OCI-LY3 (cell line): ENCODE measurements around the gene AMFR.

ENCODE experiments used
- H2AFZ ChIP-seq: fragments of 200-600, 300-600 bp; shearing (Covaris generic); 2 replicates; pipeline ENCODE4 v1.6.0; 2014; ENCODE audit warnings: antibody characterized with exemption, low read depth, low read length
- H3K27ac ChIP-seq: fragments of 200-600, 300-600 bp; sonication (generic); 2 replicates; pipeline ENCODE4 v1.5.1; 2014; ENCODE audit warnings: mild to moderate bottlenecking, low read length, moderate library complexity, mixed read lengths
- H3K27me3 ChIP-seq: fragments of 200-600, 300-600 bp; sonication (generic); 2 replicates; pipeline ENCODE4 v1.6.1; 2014; ENCODE audit warnings: low read depth, low read length, mixed read lengths
- H3K36me3 ChIP-seq: fragments of 200-600, 300-600 bp; sonication (generic); replicated peaks from 2 replicates; pipeline ENCODE3; 2014; ENCODE audit warnings: low read depth, low read length, mixed read lengths
- H3K4me1 ChIP-seq: fragments of 300-600, 200-600 bp; sonication (generic); 2 replicates; pipeline ENCODE4 v1.6.1; 2014; ENCODE audit warnings: low read length, mixed read lengths
- H3K4me2 ChIP-seq: fragments of 200-600, 300-600 bp; sonication (generic); 2 replicates; pipeline ENCODE4 v1.6.1; 2014; ENCODE audit warnings: low read length, mixed read lengths
- H3K4me3 ChIP-seq: fragments of 300-600, 200-600 bp; sonication (generic); 2 replicates; pipeline ENCODE4 v1.5.1; 2014; ENCODE audit warnings: antibody characterized with exemption, mild to moderate bottlenecking, low read length, moderate library complexity
- H3K79me2 ChIP-seq: fragments of 300-600, 200-600 bp; shearing (Covaris generic); 2 replicates; pipeline ENCODE4 v1.6.1; 2014; ENCODE audit warnings: mild to moderate bottlenecking, low read length, mixed read lengths
- H3K9ac ChIP-seq: fragments of 300-600, 200-600 bp; shearing (Covaris generic); 2 replicates; pipeline ENCODE4 v1.6.0; 2014; ENCODE audit warnings: mild to moderate bottlenecking, low read length, moderate library complexity
- H3K9me3 ChIP-seq: fragments of 200-600, 300-600 bp; shearing (Covaris generic); 2 replicates; pipeline ENCODE4 v1.6.1; 2014; ENCODE audit warnings: low read length, mixed read lengths; ENCODE audit not compliant: insufficient read depth
- H4K20me1 ChIP-seq: fragments of 200-600, 300-600 bp; sonication (generic); 2 replicates; pipeline ENCODE4 v1.6.1; 2016; ENCODE audit warnings: low read length, mixed read lengths; ENCODE audit not compliant: insufficient read depth
- EZH2phosphoT487 ChIP-seq: fragments of 200-600 bp; shearing (Covaris generic); IDR thresholded peaks from 2 replicates; pipeline ENCODE4 v1.6.1; 2018; ENCODE audit warnings: antibody characterized with exemption, mixed run types, low read depth
- TF ChIP-seq, protein P1 (sequence below): fragments of 200-600, 300-600 bp; sonication (generic); IDR thresholded peaks from 2 replicates; pipeline ENCODE4 v1.5.1; 2014; ENCODE audit warnings: antibody characterized with exemption, low read length, low read depth

AMFR gene

GRCh38 chr16:56468800-56469199, 43.5 kb upstream of the AMFR start:
- Histone ChIP-seq H3K79me2 (no peaks in the 10 kb centered on the region), H3K4me3 (no peak overlapping the region), H3K27me3 (no peaks in the 10 kb centered on the region), H3K27ac (no peak overlapping the region), H3K36me3 (peaks cover 62% of the 10 kb centered on the region), H3K9ac (no peak overlapping the region), H3K4me2 (no peak overlapping the region), H3K4me1 (no peaks in the 10 kb centered on the region), H4K20me1 (no peaks in the 10 kb centered on the region), H3K9me3 (no peaks in the 10 kb centered on the region), H2AFZ (no peak overlapping the region)
- TF ChIP-seq EZH2phosphoT487: no peak
- TF ChIP-seq, protein P1, sequence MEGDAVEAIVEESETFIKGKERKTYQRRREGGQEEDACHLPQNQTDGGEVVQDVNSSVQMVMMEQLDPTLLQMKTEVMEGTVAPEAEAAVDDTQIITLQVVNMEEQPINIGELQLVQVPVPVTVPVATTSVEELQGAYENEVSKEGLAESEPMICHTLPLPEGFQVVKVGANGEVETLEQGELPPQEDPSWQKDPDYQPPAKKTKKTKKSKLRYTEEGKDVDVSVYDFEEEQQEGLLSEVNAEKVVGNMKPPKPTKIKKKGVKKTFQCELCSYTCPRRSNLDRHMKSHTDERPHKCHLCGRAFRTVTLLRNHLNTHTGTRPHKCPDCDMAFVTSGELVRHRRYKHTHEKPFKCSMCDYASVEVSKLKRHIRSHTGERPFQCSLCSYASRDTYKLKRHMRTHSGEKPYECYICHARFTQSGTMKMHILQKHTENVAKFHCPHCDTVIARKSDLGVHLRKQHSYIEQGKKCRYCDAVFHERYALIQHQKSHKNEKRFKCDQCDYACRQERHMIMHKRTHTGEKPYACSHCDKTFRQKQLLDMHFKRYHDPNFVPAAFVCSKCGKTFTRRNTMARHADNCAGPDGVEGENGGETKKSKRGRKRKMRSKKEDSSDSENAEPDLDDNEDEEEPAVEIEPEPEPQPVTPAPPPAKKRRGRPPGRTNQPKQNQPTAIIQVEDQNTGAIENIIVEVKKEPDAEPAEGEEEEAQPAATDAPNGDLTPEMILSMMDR: no peak

GRCh38 chr16:56466344-56466743, 41.0 kb upstream of the AMFR start:
- TF ChIP-seq EZH2phosphoT487: no peak
- TF ChIP-seq, protein P1: no peak
- no peaks in the 10 kb centered on the region for H3K9me3 ChIP-seq
- H3K4me3 ChIP-seq: no peak overlapping the region
- H3K79me2 ChIP-seq: no peaks in the 10 kb centered on the region
- no peaks in the 10 kb centered on the region for H3K4me1 ChIP-seq
- no peak overlapping the region for H2AFZ ChIP-seq
- no peaks in the 10 kb centered on the region for H3K27me3 ChIP-seq
- H3K27ac ChIP-seq: no peak overlapping the region
- peaks cover 57% of the 10 kb centered on the region for H3K36me3 ChIP-seq
- no peaks in the 10 kb centered on the region for H4K20me1 ChIP-seq
- no peak overlapping the region for H3K4me2 ChIP-seq
- no peak overlapping the region for H3K9ac ChIP-seq

DNA sequence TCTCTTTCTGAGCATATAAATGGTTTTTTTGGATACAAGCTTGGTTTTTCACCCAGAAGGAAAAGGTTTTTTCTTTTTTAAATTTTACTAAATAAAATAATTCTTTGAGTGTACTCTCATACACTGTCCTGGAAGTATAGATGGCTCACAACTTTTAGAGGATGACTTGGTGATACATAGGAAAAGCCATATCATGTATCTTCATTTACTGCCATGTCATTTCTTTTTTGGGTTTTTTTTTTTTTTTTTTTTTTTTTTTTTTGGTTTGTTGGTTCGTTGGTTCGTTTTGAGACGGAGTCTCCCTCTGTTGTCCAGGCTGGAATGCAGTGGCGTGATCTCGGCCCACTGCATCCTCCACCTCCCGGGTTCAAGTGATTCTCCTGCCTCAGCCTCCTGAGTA, 37.8 kb upstream of the AMFR start:
- Histone ChIP-seq H2AFZ (no peak overlapping the region), H3K9ac (no peak overlapping the region), H3K4me3 (no peak overlapping the region), H4K20me1 (no peaks in the 10 kb centered on the region), H3K4me1 (no peaks in the 10 kb centered on the region), H3K9me3 (no peaks in the 10 kb centered on the region), H3K27ac (no peak overlapping the region), H3K36me3 (peaks cover 58% of the 10 kb centered on the region), H3K79me2 (no peaks in the 10 kb centered on the region), H3K4me2 (no peak overlapping the region), H3K27me3 (no peaks in the 10 kb centered on the region)
- no peak for TF ChIP-seq EZH2phosphoT487
- TF ChIP-seq, protein P1: no peak

GRCh38 chr16:56462064-56462796, 36.9 kb upstream of the AMFR start:
- TF ChIP-seq EZH2phosphoT487: no peak
- TF ChIP-seq, protein P1: no peak
- Histone ChIP-seq H4K20me1 (no peaks in the 10 kb centered on the region), H3K27me3 (no peaks in the 10 kb centered on the region), H3K4me3 (no peak overlapping the region), H3K9me3 (no peaks in the 10 kb centered on the region), H3K4me2 (no peak overlapping the region), H3K4me1 (no peaks in the 10 kb centered on the region), H3K9ac (no peak overlapping the region), H3K79me2 (no peaks in the 10 kb centered on the region), H3K36me3 (peaks cover 54% of the 10 kb centered on the region), H3K27ac (no peak overlapping the region), H2AFZ (no peak overlapping the region)
